Measurements from ENCODE around the gene SMARCA4.
"Not testable (repeated sequence)": the region's sequence is repeated elsewhere in the genome, so short reads cannot be mapped to it uniquely, and the experiment has no call there.

The SMARCA4 gene

DNA sequence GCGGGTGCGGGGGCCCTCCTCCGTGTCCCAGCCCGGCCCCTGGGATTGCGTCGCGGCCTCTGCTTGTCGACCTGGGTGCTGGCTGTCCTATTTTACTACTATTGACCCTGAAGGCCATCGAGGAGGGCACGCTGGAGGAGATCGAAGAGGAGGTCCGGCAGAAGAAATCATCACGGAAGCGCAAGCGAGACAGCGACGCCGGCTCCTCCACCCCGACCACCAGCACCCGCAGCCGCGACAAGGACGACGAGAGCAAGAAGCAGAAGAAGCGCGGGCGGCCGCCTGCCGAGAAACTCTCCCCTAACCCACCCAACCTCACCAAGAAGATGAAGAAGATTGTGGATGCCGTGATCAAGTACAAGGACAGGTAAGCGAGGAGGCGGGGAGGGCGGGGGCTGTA, 80.4 kb downstream of the SMARCA4 start:
- no peak for DNase-seq

DNA sequence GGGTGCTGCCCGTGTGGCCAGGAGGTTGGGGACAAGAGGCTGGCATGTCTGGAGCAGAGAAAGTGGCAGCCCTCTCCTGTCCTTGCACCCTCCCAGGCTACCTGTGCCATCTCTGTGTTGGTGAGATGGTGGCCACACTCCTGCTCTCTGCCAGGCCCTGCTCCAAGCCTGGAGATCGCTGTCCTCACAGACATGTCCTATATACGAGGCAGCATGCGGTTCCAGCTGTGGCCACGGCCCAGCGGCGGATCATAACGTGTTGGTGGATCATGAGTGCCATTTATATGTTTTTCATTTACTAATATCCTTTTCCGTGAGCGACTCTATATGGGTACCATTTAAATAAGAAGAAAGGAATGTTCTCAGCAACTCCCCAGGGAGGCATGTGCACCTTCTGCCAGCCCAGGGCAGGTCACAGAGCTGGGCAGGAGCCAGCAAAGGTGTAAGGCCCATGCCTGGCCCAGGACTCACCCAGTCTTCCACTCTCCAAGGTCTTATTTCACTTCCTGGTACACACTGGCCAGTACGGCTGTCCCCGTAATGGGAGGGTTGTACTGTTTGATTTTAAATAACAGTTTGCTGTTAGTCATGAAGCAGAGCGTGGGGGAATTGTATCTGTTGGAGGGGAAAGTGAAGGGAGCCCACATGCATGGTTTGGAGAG, 81.3 kb downstream of the SMARCA4 start:
- no peak for DNase-seq

DNA sequence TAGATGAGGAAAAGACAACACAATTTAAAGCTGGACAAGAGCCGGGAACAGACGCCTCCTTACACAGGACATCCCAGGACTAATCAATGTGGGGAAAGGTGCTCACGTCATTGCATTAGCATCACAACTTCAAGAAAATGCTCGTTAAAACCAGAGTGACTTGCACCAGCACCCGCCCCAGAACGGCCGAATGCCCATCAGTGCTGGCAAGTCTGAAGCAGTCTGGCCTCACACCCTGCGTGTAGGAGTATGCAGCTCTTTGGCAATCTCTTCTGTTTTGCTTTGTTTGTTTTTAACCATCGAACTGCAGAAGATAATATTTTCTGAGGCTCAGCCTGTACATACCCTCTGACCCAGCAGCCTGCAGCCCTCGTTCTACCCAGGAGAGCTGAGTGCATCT, 83.6 kb downstream of the SMARCA4 start:
- DNase-seq: no peak

DNA sequence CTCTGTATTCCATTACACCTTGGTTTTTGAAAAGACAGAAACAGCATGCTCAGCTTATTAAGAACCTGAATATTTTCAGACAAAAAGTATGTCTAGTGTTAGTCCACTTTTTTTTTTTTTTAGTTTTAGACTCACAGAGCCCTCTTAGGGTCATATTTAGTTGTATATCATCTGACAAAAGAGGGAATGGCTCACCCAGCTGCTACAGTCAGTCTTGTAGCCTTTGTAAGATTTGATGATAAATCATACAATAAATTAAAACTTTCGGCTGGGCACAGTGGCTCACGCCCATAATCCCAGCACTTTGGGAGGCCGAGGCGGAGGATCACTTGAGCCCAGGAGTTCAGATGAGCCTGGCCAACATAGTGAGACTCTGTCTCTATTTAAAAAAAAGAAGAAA, 84.7 kb downstream of the SMARCA4 start:
- no peak for DNase-seq

DNA sequence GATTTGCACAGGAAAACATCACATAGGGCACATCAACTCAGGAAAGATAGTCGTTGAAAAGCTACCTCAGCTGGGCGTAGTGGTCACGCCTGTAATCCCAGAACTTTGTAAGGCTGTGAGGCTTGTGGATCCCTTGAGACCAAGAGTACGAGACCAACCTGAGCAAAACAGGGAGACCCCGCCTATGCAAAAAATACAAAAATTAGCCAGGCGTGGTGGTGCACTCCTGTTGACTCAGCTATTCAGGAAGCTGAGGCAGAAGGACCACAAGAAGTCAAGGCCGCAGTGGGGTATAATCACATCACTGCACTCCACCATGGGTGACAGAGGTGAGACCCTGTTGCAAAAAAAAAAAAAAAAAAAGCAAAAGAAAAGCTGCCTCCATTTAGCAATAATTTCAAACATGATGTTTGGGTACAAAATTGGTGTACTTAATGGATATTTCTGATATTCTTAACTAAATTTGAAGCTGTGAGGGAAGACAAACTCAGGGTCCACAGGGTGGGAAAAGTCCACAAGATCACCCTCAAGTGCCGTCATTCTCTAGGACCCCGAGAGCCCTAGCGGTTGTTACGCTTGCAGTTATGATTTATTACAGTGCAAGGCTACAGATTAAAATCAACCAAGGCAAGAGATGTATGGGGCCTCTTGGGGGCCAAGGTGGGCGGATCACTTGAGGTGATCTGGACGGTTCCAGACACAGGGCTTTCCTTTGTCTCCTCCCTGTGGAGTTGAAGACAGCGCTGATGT, 86.0 kb downstream of the SMARCA4 start:
- DNase-seq: no peak

DNA sequence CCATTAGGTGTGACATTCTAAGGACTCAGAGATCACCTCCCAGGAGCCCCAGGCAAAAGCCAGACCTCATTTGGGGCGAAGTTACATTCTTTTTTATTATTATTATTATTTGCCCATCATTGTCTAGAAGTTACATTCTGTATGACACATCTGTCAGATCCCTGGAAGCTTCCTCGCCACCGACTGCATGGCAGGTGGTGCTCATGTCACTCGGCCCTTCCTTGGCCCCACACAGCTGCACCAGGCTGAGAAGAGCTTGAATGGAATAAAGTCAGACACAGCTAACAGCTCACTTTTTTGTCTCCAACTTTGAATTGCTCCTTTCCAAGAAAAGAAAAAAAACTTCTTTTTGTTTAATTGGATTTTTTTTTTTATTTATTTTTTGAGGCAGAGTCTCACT, 87.0 kb downstream of the SMARCA4 start:
- DNase-seq: no peak

DNA sequence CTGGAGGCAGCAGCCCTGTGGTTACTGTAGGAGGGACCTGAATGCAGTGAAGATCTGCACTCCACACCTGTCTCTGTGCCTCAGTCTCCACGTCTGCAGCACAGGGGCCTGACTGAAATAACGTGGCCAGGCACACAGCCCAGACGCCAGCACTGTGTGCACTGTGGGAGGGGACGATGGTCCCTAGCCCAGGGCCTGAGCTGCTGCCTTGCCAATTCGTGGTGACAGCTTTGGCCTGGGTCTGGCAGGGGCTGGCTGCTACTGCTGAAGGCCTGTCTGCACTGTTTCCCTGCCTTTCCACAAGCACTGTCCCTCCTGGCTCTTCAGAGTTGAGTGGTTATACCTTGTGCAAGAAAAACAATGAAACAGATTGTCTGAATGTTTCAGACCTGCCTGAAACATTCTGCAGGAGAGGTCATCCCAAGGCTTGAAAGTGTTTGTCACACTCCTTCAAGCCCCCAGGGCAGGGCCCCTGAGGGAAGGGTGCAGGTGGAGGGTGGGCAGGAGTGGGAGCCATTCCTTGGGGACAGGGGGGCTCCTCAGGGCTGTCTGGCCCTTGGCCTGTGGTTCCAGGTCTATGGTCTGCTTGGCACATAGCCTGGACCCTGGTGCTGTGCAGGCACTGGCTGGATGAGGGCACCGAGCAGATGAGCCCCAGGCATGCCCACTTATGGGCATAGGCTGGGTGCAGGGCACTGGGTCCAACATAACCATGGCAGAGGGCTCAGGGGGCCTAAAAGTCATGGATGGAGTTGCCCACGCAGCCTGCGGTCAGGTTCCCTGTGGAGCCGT, 89.7 kb downstream of the SMARCA4 start:
- no peak for DNase-seq

DNA sequence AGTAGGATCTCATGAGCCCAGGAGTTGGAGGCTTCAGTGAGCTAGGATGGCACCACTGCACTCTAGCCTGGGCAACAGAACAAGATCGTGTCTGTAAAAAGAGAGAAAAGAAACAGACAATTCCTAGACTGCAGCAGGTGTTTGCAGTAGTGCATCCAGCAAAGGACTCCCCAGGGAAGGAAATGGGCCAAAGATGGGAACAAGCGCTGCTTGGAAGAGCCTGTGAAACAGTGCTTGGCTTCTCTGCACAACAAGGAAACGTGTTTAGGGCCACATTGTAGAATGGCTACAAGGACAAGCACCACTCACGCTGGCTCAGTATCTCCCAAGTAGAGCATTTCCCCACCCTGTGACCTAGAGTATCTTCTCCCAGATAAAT, 93.0 kb downstream of the SMARCA4 start:
- DNase-seq: no peak

DNA sequence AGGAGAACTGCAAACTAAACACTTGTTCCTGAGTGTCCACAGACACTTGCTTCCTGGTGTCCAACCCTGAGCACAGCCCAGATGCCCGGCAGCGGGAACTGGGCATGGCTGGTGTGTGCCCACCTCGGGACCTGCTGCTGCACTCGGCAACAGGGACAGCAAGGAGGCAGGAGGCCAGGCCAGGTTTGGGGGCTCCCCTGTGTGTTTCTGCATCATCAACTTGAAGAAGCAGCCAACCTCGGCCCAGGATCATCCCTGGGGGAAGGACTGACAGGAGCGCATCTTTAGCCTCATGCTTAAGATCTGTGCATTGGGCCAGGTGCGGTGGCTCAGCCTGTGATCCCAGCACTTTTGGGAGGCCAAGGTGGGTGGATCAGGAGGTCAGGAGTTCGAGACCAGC, 93.4 kb downstream of the SMARCA4 start:
- DNase-seq: no peak

DNA sequence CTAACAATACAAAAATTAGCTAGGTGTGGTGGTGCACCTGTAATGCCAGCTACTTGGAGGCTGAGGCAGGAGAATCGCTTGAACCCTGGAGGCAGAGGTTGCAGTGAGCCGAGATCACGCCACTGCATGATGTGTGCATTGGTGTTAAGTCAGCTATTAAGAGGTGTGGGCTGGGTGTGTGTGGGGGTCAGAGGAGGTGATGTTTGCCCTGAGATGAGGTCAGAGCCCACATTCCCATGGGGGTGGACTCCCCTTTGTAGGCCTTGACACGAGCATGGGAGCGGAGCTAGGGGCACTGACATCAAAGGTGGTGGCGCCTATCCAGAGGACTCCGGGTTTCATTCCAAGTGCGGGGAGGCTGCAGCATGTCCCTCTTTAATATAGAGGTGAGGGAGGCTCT, 93.8 kb downstream of the SMARCA4 start:
- DNase-seq: no peak

DNA sequence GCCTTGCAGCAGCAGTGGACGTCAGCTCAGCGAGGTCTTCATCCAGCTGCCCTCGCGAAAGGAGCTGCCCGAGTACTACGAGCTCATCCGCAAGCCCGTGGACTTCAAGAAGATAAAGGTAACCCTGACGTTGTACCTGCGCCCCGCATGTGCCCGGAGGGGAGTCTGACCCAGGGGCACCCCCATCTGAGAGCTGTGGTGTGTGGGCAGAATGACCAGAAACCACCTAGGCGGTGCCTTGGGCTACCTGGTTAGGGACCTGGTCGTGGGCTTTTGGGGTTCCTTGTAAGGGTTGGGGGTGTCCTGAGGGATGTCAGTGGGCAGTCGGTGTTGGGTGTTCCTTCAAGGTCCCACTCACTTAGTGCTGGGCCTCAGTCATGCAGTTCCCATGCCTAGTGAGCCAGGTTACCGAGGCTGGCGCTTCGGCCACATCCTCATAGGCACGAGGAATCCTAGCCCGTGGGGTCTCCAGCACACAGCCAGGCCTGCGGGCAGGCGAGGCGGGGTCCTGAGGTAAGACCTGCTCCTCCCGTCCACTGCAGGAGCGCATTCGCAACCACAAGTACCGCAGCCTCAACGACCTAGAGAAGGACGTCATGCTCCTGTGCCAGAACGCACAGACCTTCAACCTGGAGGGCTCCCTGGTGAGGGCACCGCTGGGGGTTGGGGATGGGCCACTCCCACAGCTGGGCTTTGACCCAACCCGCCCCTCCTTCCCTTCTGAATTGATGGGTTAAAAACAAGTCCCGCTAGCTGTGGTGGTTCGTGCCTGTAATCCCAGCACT, 97.6 kb downstream of the SMARCA4 start:
- DNase-seq: no peak

DNA sequence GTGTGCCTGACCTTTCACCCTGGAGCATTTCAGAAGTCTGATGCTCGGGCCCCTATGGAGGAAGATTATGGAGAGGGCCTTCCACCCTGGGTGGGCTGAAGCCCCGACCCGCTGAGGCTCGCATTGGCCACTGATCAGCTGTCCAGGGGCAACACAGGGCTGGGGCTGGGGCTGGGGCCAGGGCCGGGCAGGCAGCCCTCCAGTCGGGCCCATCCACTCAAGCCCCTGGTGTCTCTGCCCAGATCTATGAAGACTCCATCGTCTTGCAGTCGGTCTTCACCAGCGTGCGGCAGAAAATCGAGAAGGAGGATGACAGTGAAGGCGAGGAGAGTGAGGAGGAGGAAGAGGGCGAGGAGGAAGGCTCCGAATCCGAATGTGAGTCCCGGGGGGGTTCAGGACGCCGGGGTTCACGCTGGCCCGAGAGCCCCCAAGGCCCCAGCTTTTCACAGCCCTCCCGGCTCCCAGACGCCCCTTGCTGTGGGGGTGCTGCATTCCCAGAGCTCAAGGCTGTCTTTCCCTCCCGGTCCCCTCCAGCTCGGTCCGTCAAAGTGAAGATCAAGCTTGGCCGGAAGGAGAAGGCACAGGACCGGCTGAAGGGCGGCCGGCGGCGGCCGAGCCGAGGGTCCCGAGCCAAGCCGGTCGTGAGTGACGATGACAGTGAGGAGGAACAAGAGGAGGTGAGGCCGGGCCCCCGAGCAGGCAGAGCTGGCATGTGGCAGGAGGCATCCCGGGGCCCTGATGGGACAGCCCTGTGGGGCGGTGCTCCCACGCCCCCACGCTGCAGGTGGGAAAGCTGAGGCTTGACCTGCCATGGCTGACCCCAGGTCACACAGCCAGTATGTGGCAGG, 98.9 kb downstream of the SMARCA4 start:
- DNase-seq: no peak

DNA sequence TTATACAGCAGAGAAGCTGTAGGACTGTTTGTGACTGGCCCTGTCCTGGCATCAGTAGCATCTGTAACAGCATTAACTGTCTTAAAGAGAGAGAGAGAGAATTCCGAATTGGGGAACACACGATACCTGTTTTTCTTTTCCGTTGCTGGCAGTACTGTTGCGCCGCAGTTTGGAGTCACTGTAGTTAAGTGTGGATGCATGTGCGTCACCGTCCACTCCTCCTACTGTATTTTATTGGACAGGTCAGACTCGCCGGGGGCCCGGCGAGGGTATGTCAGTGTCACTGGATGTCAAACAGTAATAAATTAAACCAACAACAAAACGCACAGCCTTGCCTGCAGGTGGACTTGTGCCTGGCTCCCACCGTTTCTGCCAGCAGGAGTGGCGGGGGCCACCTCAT, 101.1 kb downstream of the SMARCA4 start:
- no peak for DNase-seq

DNA sequence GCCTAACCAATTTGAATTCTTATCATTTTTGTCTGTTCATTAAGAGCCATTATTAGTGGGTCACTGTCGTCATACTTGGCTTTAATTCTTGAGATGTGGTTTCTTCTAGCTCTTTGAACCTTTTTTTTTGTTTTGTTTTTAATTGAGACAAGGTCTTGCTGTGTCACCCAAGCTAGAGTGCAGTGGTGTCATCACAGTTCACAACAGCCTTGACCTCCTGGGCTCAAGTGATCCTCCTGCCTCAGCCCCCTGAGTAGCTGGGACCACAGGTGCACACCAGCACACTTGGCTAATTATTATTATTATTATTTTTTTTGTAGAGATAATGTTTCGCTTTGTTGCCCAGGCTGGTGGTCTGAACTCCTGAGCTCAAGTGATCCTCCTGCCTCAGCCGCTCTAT, 102.6 kb downstream of the SMARCA4 start:
- DNase-seq: no peak

DNA sequence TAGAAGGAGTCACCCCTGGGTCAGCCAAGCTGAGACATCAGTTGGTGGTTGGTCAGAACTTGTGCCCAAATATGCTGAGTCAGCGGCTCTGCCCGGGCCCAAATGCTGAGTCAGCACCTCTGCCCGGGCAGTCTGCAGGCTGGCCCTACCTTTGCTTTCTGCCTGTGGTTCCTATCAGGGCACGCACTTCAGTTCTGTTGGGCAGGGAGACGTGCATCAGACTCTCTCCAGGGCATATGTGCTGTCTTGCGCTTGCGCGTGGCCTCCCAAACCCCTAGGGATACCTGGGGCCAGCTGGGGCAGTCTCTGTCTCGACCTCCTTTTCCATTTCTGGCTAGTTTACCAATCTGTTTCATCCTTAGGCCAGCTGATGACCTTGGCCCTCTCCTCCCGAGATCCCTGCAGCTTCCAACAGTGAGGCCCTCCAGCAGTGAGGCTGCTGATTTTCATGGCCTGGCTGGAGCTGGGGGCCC, 104.0 kb downstream of the SMARCA4 start:
- DNase-seq: no peak

DNA sequence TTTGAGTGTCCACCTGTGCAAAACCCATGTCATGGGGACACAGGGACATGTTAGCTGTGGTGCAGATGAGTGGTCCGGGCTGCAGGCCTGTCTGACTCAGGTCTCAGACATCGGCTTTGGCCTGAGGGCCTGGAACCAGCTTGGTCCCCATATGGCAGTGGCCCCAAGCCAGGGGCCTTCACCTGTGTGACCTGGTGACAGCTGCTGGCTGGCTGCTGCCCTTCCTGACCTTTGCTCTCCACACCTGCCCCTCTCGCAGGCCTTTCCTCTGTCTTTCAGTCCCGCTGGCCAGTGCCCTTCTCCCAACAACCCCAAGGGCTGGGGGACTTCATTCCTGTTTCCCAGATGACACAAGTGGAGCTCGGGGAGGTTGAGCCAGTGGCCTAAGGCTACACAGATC, 105.5 kb downstream of the SMARCA4 start:
- DNase-seq: no peak

DNA sequence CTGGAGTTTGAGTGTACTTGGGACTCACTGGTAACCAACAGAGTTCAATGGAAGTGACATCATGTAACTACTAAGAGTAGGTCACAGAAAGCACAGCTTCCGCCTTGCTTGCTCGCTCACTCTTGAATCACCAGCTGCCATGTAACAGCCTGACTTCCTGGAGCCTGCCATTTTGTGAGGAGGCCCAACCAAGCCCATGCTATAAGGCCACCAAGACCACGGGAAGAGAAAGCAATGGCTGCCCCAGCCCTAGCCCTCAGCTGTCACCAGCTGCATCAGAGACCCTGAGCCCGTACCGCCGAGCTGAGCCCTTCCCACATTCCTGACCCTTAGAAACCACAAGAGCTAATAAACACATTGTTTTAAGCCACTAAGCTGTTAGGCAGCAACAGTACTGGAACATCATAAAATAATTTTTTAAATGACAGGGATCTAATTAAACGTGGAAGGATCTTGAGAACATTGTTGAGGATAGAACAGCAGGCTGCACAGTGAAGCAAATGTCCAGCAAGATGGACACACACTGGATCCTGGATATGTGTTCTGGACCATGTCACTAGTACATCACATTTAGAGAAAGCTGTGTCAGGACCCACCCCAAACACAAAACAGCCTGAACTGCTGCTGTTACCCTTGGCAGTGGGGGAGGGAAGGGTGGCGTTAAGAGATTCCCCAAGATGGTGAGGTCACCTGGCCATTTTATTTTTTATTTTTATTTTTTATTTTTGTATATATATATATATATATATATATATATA, 106.7 kb downstream of the SMARCA4 start:
- DNase-seq: no peak

DNA sequence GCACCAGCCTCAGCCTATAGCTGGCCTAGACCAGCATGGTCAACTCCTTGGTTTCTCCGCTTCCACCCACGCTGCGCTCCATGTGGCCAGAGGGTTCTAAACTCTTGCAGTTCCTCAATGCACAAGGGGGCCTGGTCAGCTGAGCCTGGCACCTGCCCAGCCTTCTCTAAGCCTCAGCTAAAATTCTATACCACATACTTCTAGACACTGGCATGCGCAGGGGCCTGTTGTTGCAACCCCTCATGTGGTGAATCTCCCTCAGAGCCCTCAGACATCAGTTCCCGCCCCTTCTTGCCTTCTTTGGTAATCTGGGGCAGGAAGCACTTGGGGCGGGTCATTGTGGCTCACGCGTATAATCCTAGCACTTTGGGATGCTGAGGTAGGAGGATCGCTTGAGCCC, 108.7 kb downstream of the SMARCA4 start:
- DNase-seq: no peak

DNA sequence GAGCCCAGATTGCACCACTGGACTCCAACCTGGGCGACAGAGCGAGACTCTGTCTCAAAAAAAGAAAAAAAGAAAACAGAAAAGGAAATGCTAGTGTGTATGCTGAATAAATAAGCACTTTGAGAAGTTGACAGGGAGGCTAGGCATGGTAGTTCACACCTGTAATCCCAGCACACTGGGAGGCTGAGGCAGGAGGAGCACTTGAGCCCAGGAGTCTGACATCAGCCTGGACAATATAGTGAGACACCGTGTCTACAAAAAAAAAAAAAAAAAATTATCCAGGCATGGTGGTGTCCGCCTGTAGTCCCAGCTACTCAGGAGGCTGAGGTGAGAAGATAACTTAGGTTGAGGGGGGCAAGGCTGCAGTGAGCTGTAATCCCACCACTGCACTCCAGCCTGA, 109.3 kb downstream of the SMARCA4 start:
- no peak for DNase-seq

DNA sequence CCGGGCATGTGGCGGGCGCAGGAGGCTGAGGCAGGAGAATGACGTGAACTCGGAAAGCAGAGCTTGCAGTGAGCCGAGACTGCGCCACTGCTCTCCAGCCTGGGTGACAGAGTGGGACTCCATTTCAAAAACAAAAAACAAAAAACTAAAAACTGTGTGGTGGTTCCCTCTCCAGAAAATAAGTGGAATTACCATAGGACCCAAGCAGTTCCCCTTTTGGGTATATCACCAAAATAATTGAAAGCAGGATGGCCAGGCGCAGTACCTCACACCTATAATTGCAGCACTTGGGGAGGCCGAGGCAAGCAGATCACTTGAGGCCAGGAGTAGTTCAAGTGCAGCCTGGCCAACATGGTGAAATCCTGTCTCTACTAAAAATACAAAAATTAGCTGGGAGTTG, 112.7 kb downstream of the SMARCA4 start:
- no peak for DNase-seq

DNA sequence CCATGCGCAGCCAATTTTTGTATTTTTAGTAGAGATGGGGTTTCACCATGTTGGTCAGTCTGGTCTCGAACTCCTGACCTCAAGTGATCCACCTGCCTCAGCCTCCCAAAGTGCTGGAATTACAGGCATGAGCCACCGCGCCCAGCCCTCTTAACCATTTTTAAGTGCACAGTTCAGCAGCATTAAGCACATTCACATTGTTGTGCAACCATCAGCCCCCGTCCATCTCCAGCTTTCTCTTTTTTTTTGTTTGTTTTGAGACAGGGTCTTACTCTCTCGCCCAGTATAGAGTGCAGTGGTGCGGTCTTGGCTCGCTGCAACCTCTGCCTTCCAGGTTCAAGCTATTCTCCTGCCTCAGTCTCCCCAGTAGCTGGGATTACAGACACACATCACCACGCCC, 116.0 kb downstream of the SMARCA4 start:
- DNase-seq: not testable (repeated sequence)

Data from NCI-H446 treated with DMSO at 0.1 percent for 48 hours (cell line).